ENCODE measurements around the gene TBPL1. TPM values are rescaled to one million over a fixed set of nuclear protein-coding genes. Genes with fewer than 3 reads are reported as not detected.
A peak's percentile ranks its signal among the peaks of the same experiment; 100 is the strongest.

Gene TBPL1
- polyA plus RNA-seq, 1 experiment, result 36.2 TPM

GRCh38 chr6:133985970-133986369 is 32.9 kb downstream of the TBPL1 start:
- no peak for DNase-seq (ENCODE audit: low read depth)
- CTCF ChIA-PET, result interaction anchor here (1.6 kb wide), 1 partner anchor 12 kb away, joined by 7 read pairs; no protein-coding TSS in a partner anchor
- TF ChIP-seq, protein P1, sequence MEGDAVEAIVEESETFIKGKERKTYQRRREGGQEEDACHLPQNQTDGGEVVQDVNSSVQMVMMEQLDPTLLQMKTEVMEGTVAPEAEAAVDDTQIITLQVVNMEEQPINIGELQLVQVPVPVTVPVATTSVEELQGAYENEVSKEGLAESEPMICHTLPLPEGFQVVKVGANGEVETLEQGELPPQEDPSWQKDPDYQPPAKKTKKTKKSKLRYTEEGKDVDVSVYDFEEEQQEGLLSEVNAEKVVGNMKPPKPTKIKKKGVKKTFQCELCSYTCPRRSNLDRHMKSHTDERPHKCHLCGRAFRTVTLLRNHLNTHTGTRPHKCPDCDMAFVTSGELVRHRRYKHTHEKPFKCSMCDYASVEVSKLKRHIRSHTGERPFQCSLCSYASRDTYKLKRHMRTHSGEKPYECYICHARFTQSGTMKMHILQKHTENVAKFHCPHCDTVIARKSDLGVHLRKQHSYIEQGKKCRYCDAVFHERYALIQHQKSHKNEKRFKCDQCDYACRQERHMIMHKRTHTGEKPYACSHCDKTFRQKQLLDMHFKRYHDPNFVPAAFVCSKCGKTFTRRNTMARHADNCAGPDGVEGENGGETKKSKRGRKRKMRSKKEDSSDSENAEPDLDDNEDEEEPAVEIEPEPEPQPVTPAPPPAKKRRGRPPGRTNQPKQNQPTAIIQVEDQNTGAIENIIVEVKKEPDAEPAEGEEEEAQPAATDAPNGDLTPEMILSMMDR (IDR thresholded peaks at IDR 0.05; ENCODE audit: insufficient read depth, low read depth, low read length), result no peak
- POLR2A ChIA-PET, result no interaction called here
- Histone ChIP-seq H3K36me3 (ENCODE audit: control insufficient read depth, insufficient read depth, low read length) (peaks cover 2% of the 10 kb centered on the region; the same call in 1 of the 2 replicates), H3K4me3 (ENCODE audit: low read depth, low read length) (no peak overlapping the region), H3K27me3 (ENCODE audit: control insufficient read depth, insufficient read depth, low read length) (no peaks in the 10 kb centered on the region)

DNA sequence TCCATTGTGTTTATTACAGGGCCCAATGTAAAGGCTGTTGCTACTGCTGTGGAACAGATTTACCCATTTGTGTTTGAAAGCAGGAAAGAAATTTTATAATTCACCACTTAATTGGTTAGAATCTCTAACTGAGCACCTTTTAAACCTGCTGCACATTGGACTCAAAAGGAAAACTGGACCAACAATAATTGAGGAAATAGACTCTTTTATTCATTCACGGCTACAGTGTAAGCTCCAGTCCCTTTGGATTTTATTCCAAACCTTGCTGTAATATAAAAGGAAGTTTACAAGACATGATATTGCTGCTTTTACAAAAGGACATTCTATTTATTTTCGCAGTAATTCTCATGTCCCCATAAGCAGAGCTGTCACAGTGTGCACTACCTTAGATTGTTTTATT is 33.9 kb downstream of the TBPL1 start:
- Histone ChIP-seq H3K4me3 (ENCODE audit: low read depth, low read length) (no peak overlapping the region), H3K27me3 (ENCODE audit: control insufficient read depth, insufficient read depth, low read length) (no peaks in the 10 kb centered on the region), H3K36me3 (ENCODE audit: control insufficient read depth, insufficient read depth, low read length) (peaks cover 2% of the 10 kb centered on the region; the same call in 1 of the 2 replicates)
- CTCF ChIA-PET, result interaction anchor here (0.6 to 1.6 kb wide), 4 partner anchors 13 to 424 kb away, joined by 3 to 7 read pairs (median 6); no protein-coding TSS in a partner anchor
- TF ChIP-seq, protein P1 (IDR thresholded peaks at IDR 0.05; ENCODE audit: insufficient read depth, low read depth, low read length), result no peak
- POLR2A ChIA-PET, result no interaction called here
- DNase-seq (ENCODE audit: low read depth), result no peak

DNA sequence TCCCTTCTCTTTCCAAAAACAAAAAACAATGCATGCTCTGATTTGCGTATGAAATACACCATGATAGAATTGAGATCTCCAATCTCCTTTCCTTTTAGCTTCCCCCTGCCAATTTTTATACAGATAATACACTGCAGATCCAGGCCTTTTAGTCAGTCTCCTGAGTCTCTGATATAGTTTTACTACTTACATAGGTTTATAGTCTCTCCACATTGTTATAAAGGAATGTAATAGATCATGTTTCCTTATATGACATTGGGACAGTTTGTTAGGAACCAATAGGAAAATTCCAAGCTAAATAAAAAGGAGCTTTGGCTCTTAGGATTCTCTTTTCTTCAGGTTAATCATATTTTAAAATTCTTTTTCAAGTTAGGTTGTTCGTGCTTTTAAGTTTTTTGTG is 36.5 kb downstream of the TBPL1 start:
- Histone ChIP-seq H3K27me3 (ENCODE audit: control insufficient read depth, insufficient read depth, low read length) (no peaks in the 10 kb centered on the region), H3K36me3 (ENCODE audit: control insufficient read depth, insufficient read depth, low read length) (peaks cover 1% of the 10 kb centered on the region; the same call in 1 of the 2 replicates), H3K4me3 (ENCODE audit: low read depth, low read length) (no peak overlapping the region)
- ChIA-PET POLR2A (no interaction called here), CTCF (interaction anchor here (1.1 to 1.2 kb wide), 5 partner anchors 16 to 135 kb away, joined by 3 to 6 read pairs (median 4); no protein-coding TSS in a partner anchor)
- DNase-seq (ENCODE audit: low read depth), result no peak
- TF ChIP-seq, protein P1 (IDR thresholded peaks at IDR 0.05; ENCODE audit: insufficient read depth, low read depth, low read length), result no peak

GRCh38 chr6:133990321-133990720 is 37.3 kb downstream of the TBPL1 start:
- TF ChIP-seq, protein P1 (IDR thresholded peaks at IDR 0.05; ENCODE audit: insufficient read depth, low read depth, low read length), result no peak
- Histone ChIP-seq H3K4me3 (ENCODE audit: low read depth, low read length) (no peak overlapping the region), H3K27me3 (ENCODE audit: control insufficient read depth, insufficient read depth, low read length) (no peaks in the 10 kb centered on the region), H3K36me3 (ENCODE audit: control insufficient read depth, insufficient read depth, low read length) (no peaks in the 10 kb centered on the region)
- POLR2A ChIA-PET, result no interaction called here
- CTCF ChIA-PET, result interaction anchor here (0.6 to 1.8 kb wide), 7 partner anchors 10 to 633 kb away, joined by 3 to 8 read pairs (median 4); no protein-coding TSS in a partner anchor
- DNase-seq (ENCODE audit: low read depth), result no peak

DNA sequence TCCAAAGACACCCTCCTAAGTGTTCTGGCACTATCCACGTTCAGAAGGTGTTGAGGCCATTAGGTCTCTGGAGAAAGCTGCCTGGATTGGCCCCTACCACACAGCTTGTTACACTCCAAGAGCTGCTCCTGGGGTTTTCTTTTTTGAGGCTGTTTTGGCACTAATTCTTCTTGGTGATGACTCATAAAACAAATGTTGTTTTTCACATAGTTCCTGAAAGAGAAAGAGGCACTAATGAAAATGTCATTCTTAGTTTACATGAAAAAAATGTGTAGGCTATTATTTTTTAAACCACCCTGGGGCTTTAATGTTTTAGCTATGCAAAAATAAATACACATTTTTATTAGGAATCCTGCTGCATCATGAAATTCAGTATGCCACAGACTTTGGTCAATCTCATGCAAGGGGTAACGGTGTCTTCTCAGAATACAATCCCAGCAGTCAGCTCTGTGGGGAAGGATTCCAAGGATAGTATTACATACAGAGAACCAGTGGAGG is 38.1 kb downstream of the TBPL1 start:
- POLR2A ChIA-PET, result interaction anchor here (0.9 kb wide), 2 partner anchors 13 to 26 kb away, joined by 3 to 6 read pairs; no protein-coding TSS in a partner anchor
- CTCF ChIA-PET, result interaction anchor here (0.5 to 1.8 kb wide), 7 partner anchors 9 to 360 kb away, joined by 3 to 8 read pairs (median 4); no protein-coding TSS in a partner anchor

More for the DNA sequence above, 38.1 kb downstream of the TBPL1 start:
- TF ChIP-seq, protein P1 (IDR thresholded peaks at IDR 0.05; ENCODE audit: insufficient read depth, low read depth, low read length), result no peak
- no peaks in the 10 kb centered on the region for H3K36me3 ChIP-seq (ENCODE audit: control insufficient read depth, insufficient read depth, low read length)
- no peaks in the 10 kb centered on the region for H3K27me3 ChIP-seq (ENCODE audit: control insufficient read depth, insufficient read depth, low read length)
- DNase-seq (ENCODE audit: low read depth), result peak; percentile 92
- H3K4me3 ChIP-seq (ENCODE audit: low read depth, low read length), result no peak overlapping the region
